Suppressor macrophage treated with lipopolysaccharide for 1 hour (primary cell): ENCODE measurements around the gene HSD3B7.
"Not testable (repeated sequence)": the region's sequence is repeated elsewhere in the genome, so short reads cannot be mapped to it uniquely, and the experiment has no call there.

Experiments
- DNase-seq, 3 donors: peaks; one replicate each; pipeline ENCODE4 v3.0.0-alpha.2; 2020 to 2022

The HSD3B7 gene

DNA sequence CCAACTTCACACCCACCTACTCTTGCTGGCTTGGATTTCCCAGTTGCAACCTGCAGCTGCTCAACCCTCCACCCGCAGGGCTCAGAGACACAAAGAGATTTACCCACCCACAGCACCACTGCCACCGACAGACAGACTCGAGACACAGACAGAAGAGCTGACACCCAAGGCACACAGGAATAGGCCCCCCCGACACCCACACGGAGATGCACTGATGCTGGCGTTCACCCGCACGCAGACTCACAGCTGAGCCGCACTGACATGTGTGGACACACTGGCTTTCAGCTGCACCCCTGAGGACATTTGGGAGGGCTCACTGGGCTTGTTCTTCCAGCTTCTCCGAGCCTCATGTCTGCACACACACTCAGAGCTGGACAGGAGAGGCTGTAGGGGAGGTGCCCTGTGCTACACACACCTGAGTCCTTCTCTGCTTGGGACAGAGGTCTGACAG, 17.3 kb downstream of the HSD3B7 start:
- DNase-seq = no peak

DNA sequence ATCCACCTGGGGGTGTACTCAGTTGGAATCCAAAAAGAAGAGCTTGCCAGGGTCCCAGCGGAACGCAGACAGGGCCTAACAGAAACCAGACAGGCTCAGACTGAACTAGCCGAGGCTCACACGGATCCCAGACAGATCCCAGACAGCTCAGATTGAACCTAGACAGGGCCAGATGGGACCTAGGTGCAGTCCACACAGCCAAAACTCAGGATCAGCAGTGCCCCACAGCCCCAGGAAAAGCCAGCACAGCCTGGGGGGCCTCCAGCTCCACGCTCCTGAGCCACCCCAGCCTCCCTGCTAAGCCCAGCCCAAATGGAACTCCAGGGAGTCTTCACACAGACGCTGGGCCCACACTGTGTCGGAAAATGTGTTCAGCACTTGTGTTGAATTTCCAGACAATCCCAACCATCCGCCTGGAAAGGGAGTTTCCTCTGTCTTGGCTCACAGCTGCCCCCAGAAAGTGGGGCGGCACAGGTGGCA, 17.9 kb downstream of the HSD3B7 start:
- no peak for DNase-seq

DNA sequence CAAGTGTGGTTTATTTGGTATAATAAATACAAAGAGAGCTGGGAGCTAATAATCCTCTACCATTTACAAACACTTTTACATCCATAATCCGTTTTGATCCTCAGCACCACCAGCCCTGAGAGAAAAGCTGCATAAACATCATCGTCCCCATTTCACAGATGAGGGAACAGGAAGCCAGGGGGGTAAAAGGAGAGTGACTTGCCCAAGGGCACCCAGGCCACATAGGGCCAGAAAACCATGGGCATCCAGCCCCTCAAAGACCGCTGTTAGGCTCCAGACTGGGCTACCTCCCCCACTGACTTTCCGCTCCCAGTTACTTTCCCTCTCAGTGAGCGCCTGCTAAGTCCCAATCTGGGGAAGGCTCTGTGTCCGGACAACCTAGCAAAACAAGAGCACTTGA, 18.7 kb downstream of the HSD3B7 start:
- no peak for DNase-seq

- DNase-seq = no peak
Measured at GRCh38 chr16:31004658-31005057, 19.7 kb downstream of the HSD3B7 start.

GRCh38 chr16:31005350-31006085, 20.5 kb downstream of the HSD3B7 start:
- peak; percentile 62 to 64 (median 62) for DNase-seq

DNA sequence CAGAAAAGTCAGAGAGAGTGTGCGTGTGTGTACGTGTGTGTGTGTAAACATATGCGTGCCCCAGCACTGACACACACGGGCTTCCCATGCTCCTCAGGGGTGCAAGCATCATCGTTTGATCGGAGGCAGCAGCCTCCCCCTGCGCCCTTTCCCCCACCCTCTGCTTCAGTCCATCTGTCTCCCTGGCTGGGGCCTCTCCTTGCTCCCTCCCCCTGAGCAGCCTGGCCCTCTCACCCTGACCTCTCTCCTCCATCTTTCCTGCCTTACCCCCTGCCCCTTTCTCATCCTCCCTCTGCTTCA, 21.0 kb downstream of the HSD3B7 start:
- DNase-seq = no peak

DNA sequence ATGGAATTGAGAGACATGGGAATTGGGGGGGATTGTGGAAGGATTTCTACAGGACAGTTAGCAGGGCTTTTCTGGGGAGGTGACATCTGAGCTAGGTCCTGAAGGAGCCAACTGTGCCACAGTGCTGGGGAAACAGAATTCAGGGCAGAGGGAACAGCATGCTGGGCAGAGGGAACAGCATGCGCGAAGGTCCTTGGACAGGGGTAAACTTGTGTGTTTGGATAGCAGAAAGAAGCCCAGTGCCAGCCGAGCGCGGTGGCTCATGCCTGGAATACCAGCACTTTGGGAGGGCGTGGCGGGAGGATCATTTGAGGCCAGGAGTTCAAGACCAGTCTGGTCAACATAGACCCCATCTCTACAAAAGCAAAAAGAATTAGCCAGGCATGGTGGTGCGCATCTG, 21.6 kb downstream of the HSD3B7 start:
- no peak for DNase-seq

DNA sequence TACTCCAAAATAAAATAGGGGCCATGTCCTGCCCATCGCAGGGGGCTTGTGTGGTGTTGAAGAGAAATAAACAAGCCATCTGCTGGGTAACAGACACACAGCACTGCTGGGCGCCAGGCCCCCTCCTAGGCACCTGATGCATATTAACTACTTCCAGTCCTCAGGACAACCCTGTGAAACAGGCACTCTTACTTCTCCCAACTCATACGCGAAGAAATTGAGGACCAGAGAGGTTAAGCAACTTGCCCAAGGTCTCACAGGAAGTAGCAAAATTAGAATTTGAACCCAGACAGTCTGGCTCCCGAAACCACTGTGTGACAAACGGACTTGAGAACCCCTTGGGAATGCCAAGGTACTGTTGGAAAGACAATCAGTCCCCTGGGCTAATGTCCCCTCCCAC, 22.7 kb downstream of the HSD3B7 start:
- DNase-seq = no peak

DNA sequence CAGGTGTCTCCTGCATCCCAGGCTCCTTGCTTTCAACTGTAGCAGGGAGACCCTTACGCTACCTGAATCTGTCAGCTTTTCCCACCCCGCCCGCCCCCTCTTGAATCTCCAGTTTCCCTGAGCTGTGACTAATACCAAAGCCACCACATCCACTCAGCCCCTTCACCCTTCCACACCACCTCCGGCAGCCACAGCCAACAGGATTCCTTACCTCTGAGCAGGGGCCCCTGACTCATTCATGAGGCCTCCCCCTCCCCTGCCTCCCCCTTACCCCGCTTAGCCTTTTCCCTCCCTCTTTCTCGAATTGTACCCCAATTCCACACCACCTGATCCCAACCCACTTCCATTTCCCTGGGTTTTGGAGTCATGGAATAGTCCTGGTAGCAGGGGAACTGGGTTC, 23.1 kb downstream of the HSD3B7 start:
- DNase-seq = no peak

- no peak for DNase-seq
Measured at GRCh38 chr16:31008551-31008950, 23.5 kb downstream of the HSD3B7 start.

DNA sequence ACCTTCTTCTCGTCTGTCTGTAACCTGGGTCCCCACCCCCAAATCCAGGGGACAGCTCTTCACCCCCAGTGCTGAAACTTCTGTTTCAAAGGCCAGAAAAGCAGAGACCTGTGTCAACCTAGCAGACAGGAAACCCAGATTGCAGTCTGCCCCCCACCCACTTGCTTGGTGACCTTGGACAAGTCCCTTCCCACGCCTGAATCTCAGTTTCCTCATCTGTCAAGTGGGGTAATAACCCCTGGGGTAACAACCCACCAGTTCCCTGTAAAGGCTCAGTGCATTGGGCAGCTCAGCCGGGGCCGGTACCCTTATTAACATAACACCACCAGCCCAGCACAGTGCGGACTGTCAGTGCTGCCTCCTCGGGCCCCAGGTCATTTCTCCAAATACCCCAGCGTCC, 24.1 kb downstream of the HSD3B7 start:
- no peak for DNase-seq

- DNase-seq = no peak
Measured at GRCh38 chr16:31009894-31010584, 25.0 kb downstream of the HSD3B7 start.

DNA sequence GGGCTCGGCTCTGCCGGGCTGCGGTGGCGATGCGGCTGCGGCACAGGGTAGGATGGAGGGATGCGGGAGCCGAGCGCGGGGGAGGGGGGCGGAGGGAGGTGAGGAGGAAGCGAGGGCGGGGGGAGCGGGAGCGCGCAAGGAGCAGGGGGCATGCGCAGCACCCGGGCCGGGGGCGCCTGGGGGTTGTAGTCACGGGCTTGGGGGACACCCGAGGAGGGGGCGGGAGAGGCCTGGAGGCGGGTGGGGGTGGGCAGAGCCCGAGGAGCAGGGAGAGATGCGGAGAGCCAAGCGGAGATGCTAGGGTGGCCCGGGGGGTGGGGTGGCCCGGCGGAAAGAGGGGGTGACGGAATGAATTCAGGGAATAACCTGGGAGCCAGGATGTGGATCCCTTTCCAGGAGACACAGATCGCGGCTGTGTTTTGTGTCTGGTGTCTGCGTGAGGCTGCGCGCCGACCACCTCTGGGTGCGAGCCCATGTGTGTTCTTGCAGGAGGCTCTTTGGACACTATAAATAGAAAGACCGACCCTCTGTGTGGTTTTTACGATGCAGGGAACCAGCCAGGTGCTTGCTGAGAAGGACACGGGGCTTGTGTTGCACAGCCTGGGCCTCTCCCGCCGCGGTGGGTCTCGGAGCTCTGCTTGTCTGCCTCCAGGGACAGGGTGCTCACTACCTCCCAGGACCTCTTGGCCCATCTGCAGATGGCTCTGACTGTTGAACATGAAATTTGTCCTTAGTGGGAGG, 25.7 kb downstream of the HSD3B7 start, which contains the start of gene STX1B:
Gene STX1B, minus strand, starts transcription at position 54 of the 741 bp plus-strand sequence. CDS start 242 bp downstream, outside the sequence.
- no peak for DNase-seq

- not testable (repeated sequence) for DNase-seq
Measured at GRCh38 chr16:31011815-31012214, 26.8 kb downstream of the HSD3B7 start.

GRCh38 chr16:31013292-31013691, 28.3 kb downstream of the HSD3B7 start:
- DNase-seq = not testable (repeated sequence)

DNA sequence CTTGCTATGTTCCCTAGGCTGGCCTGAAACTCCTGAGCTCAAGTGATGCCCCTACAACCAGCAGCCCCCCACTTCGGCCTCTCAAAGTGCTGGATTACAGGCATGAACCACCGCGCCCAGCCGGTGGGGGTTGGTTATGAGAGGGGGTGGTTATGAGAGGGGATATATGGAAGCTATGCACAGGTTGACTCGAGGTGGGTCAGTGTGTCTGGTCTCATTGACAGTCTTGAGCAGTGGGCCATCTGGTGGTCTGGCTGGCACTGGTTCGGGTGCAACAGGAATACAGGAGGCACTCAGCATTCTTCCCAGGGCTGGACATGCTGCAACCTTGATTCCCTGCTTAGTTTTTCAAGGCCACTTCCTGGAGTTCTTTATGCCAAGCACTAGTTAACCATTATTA, 31.0 kb downstream of the HSD3B7 start:
- DNase-seq = no peak

GRCh38 chr16:31017756-31018155, 32.7 kb downstream of the HSD3B7 start:
- DNase-seq = not testable (repeated sequence)

DNA sequence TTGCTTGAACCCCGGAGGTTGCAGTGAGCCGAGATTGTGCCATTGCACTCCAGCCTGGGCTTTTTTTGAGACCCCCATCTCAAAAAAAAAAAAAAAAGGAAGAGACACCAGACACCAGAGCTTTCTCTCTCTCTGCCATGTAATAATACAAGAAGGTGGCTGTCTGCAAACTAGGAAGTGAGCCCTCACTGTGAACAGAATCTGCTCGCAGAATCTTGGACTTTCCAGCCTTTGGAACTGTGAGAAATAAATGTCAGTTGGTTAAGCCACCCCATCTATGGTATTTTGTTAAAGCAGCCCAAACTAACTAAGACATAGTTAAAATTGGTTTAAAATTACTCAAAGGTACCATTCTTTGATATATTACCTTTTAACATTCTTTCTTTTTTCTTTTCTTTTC, 35.5 kb downstream of the HSD3B7 start:
- DNase-seq = peak in 2 of 3 donors; percentile 35 to 42

- DNase-seq = peak; percentile 35 to 75 (median 40)
Measured at GRCh38 chr16:31022544-31023251, 37.7 kb downstream of the HSD3B7 start.

DNA sequence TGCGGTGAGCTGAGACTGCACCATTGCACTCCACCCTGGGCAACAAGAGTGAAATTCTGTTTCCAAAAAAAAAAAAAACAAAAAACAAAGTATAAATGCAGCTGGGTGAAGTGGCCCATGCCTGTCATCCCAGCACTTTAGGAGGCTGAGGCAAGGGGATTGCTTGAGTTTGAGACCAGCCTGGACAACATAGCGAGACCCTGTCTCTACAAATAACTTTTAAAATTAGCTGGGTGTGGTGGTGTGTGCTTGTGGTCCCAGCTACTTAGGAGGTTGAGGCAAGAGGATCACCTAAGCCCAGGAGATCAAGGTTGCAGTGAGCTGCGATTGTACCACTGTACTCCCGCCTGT, 38.2 kb downstream of the HSD3B7 start:
- DNase-seq = no peak

DNA sequence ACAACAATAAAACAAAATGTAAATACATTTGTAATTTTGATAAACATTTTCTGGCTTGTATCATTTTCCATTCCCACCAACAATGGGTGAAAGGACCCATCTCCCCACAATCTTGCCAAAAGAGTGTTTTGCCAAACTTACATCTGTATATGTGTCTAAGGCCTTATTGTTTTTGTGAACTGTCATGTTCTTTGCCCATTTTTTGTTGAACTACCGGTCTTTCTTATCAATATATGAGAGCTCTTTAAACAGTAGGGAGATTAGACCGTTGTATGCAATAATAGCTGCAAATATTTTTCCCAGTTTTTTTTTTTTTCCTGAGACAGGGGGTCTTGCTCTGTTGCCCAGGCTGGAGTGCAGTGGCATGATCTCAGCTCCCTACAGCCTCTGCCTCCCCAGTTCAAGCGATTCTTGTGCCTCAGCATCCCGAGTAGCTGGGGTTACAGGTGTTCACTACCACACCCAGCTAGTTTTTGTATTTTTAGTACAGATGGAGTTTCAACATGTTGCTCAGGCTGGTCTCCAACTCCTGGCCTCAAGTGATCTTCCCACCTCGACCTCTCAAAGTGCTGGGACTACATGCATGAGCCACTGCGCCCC, 38.7 kb downstream of the HSD3B7 start:
- no peak for DNase-seq

DNA sequence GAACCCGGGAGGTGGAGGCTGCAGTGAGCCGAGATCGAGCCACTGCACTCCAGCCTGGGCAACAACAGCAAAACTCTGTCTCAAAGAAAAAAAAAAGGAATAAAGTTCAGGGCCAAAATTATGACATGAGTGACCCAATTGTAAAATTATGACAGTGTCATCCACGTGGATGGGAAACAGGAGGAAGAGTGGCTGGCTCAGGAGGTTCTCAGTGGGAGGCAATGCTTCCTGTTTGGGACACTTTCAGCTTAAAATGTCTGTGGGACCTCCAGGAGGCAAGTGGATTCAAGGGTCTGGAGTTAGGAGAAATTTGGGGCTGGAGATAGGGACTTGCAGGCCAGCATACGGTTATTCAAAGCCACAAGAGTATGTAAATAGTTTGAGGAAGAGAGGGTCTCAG, 40.3 kb downstream of the HSD3B7 start:
- peak; percentile 74 to 82 (median 80) for DNase-seq

GRCh38 chr16:31029272-31029671, 44.3 kb downstream of the HSD3B7 start:
- DNase-seq = no peak
